GM18526 (cell line): ENCODE measurements around the gene PDE4D.

Experiments
- POLR2A ChIP-seq: IDR thresholded peaks from 3 replicates; pipeline ENCODE4 v1.6.1; 2011; ENCODE audit not compliant: insufficient read length; ENCODE audit errors: extremely low read depth

PDE4D gene

DNA sequence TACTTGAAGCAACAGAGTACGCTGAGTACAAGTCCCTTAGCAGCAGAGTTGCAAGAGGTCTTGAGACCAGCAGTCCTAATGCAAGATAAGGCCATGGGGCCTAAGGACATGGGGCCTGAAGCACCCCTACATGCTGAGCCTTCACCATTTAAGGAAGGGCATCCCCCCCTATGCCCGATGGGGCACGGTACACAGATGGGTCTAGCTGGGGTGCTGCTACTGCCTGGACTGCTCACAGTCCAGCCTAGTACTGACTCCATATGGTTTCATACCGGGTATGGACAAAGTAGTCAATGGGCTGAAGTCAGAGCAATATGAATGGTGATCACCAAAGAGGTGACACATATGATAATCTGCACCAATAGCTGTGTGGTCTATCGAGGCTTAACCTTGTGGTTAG is 178.3 kb downstream of the PDE4D start:
- TF ChIP-seq POLR2A = no peak

DNA sequence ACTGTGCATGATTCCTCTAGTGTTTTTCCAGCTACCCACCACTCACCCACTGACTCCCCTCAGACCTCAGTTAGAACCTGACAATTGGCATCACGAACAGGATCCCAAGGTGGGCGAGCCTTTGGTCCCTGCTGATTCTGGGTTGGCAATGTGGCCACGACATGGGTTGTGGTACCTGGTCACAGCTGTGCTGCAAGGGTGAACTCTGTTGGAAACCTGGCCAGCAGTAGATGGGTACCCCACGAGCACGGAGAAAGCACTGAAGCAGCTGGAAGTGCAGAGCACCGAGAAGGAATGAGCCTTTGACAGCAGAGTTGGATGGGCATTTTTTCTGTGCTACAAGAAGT is 180.1 kb downstream of the PDE4D start:
- TF ChIP-seq POLR2A = no peak

DNA sequence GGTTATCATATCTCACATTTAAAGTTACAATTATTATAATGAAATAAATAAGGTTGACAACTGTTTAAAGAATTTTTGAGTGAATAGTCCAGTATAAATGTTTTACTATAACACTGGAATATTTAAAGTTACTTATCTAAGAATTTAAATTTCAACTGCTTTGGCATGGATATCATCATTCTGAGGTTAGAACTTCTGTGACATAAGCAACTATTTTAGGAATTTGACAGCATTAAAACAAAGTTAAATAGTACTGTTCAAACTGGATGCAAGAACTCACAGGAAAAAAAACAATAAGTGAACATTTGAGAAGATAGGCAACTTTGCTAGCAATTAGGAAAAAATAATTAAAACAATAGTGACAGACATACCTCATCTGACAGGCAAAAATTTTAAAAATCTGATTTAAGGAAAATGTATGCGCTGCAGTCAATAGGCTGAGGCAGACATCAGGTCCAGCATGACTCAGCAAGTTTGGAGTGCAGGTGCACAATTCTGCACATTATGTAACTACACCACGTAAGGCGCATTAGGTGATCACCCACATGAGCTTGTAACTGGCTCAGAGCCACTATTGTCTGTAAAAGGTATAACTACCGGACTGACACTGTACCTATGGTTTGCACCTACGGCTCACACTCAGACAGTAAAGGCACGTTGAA is 180.6 kb downstream of the PDE4D start:
- no peak for TF ChIP-seq POLR2A

DNA sequence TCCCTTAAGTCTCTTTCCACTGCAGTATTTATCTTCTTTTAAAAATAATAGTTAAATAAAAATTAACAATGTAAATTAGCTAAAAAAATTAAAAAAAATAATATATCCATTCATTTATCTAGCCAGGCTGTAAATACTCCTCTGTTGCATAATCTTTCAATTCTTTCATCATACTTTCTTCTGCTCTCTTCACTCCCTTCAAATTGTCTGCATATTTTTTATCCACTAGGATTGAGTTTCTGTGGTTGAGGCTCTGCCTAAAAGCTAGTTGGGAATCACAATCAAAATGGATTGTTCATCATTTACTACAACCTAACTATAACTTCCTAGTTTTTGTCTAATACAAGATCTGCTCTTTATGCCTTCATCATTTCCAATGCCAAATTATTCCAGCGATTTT is 182.2 kb downstream of the PDE4D start:
- no peak for TF ChIP-seq POLR2A

DNA sequence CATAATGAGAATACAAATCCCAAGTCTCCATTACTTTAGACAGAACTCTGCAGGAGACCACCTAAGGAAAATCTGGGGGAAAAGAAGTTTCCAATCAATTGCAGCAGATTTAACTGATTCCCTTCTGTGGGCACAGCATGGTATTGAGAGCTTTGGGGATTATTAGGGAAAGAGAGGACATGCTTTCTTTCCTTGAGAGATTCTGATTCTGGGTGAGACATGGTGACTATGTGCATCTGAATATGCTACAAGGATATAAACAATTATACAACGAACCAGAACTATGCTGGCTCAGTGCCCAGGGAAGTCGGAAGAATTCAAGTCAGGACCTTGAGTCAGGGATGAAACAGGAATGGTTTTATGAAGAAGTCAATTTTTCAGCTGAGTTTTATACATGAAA is 183.7 kb downstream of the PDE4D start:
- no peak for TF ChIP-seq POLR2A

DNA sequence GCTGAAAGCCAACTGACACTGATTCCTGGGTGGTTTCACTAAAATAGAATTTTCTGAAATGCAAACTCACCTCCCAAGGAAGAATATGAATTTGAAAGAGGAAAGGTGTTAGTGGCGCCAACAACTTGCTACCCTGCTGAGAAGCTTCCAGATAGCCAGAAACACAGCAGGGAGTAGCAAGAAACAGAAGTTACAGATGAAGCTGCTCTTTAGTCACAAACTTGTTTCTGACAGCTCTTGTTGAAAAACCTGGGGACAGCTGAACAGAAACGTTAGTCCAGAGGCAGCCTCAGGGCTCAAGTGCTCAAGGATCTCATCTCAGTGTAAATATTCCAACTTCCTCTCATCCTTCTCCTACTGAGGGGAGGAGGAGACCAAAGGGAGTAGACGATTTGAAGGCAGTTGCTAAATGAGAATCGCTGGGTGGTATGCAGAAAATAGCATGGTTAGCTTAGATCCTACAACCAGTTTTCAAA is 184.1 kb downstream of the PDE4D start:
- TF ChIP-seq POLR2A = no peak

DNA sequence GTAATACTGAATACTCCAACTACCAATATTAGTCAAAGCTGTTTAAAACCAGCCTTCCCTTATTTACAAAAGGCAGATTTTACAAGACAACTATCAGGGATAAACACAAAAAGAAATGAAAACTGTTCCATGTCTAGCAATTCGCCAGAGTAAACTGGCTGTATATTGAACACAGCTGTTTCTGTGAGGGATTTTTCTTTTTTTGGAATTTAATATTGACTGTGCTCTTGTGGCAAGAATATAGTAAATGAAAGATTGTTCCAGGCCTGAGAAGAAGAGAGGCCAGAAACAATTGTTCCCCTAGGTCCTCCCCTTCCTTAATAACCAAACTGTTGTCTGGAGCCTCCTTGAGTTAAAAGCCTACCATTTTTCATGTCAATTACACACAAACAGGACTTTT is 188.6 kb downstream of the PDE4D start:
- no peak for TF ChIP-seq POLR2A

DNA sequence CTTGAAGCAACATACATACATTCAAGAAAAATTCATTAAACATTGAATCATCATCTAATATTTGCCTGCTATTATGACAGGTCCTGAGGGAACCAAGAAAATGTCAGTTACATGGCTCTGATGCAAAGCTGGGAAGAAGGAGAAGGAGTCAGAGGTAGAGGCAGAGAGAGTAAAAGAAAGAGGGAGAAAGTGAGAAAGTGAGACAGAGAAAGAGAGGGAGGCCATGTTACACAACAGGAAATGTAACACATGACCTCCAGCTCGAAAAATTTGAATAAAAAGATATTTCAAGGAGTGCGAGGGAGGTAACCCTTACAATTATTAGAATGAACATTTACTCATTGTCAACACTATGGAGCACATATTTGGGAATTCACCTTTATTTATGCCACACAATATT is 189.7 kb downstream of the PDE4D start:
- no peak for TF ChIP-seq POLR2A

DNA sequence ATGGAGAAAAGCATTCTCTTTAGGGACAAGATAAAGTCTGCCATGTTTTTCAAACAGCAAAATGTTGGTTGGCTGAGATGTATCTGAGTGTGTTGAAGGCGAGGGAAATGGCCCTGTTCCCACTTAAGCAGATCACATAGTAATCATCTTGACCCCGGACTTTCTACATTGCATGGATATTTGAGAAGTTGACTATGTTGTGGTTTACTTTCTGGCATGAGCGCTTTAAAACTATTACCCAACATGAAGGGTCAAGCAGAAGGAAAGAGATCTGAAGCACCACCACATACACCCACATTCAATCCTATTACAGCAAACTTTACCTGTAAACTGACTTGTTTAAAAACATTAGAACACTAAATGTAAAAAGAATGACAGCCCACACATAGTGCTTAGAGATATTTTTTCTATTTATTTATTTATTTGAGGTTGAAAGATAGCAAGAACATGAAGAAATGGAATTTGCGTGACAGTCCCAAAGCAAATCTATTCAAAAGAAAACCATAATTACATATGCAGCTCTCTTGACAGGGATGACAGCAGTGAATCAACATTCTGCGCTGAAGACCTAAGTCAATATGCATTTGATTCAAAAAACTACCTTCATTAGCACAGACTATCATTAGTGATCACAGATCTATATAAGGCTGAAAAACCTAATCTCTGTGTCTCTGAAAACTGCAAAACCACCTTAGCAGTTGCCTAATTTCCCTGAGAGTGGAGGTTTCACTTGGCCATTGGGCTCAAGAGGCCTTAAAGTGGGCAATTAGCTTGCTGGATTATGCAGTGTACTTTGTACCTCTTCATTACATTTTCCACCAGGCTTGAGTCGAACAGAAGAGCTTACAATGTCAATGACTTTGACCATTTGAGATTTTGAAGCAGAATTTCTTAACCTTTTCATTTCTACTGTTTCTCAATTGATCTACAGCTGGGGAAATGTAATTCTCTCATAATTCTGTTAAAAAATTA is 195.0 kb downstream of the PDE4D start:
- no peak for TF ChIP-seq POLR2A

DNA sequence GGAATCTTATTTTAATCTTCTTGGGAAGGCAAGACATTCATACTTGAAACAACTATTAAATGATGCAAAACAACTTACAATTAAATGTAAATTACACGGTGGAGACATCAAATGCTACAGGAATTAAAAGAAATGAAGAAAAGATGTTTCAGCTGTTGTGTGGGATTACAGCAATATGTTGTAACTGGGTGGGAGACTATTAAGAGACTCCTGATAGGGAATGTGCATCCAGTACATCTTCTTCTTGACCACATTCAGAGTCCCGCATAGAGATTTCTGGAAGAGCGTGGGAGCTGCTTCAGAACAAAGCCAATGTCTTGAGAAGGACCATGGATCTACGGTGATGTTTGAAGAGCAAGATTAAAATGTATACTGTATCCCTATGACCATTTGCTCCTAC is 199.1 kb downstream of the PDE4D start:
- no peak for TF ChIP-seq POLR2A

DNA sequence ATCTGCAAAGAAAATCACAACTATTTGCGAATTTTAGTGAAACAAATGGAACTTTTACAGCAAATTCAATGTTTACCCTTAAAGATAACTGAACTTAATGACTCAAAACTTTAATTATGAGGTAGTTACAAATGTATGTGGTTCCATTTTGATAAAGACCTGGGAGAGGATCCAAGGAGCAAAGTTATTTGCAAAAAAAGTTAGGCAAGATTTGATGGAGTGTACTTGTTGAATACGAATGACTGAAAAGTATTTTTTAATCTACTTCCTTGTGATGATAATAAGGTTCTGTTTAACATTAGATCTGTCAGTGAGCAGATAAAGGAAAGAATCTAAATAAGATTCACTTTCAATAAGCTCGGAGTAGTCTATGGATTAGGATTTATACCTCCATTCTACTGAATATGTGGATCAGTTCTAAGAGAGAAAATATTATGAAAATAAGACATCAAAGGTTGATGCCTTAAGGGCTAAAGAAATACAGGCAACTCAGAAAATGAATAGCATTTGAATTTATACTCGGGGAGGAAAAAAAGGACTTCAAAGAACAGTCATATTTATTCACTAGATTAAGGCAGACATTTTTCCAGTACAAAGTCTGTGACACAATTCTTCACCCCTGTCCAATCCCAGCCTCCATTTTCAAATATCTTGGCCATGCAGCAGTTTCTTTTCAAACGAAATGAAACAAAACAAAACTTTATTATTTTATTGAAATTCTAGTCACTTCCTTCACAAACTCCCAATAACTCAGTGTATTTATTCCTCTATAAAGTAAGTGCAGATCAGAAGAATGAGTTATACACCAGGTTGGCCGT is 199.8 kb downstream of the PDE4D start:
- no peak for TF ChIP-seq POLR2A

DNA sequence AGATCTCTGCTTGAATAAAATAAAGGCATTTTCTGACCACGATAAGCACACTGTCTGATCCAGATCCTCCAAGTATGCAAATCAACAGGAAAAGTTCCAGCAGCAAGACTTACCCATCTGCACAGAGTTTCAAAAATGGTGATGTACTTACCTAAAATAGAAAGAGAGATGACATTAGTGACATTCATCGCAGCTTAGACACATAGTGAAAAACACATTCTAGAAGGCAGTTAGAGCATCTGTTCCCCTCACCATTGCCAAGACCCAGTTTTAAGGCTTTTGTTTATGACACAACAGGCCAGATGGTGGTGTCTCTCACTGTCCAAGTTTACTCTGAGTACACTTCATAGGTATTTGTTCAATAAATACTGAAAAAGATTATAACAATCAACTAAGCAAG is 207.7 kb downstream of the PDE4D start:
- no peak for TF ChIP-seq POLR2A

DNA sequence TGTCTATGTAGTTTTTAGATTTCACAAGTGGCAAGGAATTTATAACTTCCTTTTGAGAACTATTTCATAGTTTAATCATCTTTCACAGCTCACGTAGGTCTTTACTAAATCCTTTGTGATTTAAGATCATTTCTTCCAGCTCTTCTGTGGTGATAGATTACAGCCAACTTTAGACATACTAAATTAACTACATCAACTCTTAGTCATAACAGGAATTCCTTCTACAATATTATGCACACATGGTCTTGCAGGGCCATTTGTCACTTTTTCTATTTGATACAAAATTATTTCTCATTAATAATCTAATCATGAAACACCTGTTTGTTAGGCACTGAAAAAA is 208.4 kb downstream of the PDE4D start:
- TF ChIP-seq POLR2A = no peak

DNA sequence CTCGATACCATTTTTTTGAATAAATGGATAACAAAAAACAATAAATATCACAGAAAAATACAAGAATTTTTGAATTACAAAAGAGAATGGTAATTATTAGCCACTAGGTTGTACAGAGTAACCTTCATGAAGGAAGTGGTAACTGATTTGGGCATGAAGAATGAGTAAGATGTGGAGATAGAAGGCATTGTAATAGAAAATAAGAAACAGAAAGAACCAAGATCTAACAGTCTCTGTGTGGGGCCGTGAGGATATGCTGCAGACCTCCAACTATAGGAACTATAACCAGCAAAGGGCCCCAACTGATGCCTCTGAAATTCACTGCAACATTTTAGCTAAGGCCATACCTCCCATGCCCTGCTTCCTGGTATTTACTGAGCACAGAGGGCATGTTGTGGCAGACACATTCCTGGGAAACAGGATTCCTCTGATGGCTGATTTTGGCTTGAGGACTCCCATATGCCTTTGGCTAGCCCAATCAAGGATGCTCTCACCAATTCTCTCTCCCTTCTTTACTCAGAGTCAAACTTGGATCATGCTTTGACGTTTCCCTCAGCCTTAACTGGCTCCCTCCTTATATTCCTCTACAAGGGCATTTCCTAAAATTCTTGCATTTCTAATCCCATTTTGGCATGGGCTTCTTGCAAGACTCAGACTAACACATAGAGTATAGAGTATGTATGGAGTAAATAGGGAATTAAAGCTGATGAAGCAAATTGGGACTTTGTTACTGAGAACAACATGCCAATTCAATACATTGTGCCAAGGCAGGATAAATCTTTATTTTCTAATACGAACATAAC is 208.9 kb downstream of the PDE4D start:
- no peak for TF ChIP-seq POLR2A

DNA sequence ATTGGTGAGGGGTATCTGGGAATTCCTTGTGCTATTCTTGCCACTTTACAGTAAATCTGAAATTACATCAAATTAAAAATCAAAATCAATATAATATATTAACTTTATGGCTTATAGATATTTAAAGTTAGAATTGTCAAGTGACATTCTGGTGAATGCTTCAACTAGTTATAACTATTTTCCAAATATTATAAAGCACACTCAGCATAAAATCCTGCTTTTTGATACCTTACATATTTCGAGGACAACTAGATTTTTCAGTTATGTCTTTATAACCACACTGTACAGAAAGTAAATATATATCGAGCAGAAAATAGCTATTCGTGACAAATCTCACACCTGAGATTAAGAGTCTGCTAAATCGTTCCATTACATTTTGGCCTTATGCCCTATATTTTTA is 210.2 kb downstream of the PDE4D start:
- no peak for TF ChIP-seq POLR2A
